Mesenchymal stem cell (in vitro differentiated cells and primary cell): ENCODE data around the gene CCDC85C.

Experiments used
- DNase-seq: peaks from one replicate; pipeline ENCODE4 v3.0.0-alpha.2; 2013
- H2AFZ ChIP-seq: one replicate; pipeline ENCODE4 v1.6.1; 2013; ENCODE audit warnings: low read depth, mild to moderate bottlenecking, control low read depth, inconsistent platforms, low read length, moderate library complexity
- H2AK5ac ChIP-seq: 2 replicates; pipeline ENCODE4 v1.6.1; 2013; ENCODE audit warnings: low read length, moderate library complexity, mild to moderate bottlenecking, inconsistent platforms; ENCODE audit not compliant: severe bottlenecking
- H2BK120ac ChIP-seq: one replicate; pipeline ENCODE4 v1.6.1; 2013; ENCODE audit warnings: low read depth, mild to moderate bottlenecking, inconsistent platforms, low read length, moderate library complexity
- H2BK12ac ChIP-seq, 2 experiments: one replicate each; pipeline ENCODE4 v1.6.1; 2013; ENCODE audit warnings: inconsistent platforms in 2 of 2, low read length in 2 of 2, mild to moderate bottlenecking in 2 of 2, moderate library complexity in 2 of 2, control low read depth in 1 of 2
- H2BK15ac ChIP-seq: one replicate; pipeline ENCODE4 v1.6.1; 2013; ENCODE audit warnings: mild to moderate bottlenecking, low read depth, inconsistent platforms; ENCODE audit not compliant: poor library complexity, severe bottlenecking
- H2BK5ac ChIP-seq: 2 replicates; pipeline ENCODE4 v1.6.1; 2013; ENCODE audit warnings: low read depth, mild to moderate bottlenecking, low read length, control low read depth, inconsistent platforms; ENCODE audit not compliant: poor library complexity, severe bottlenecking
- H3K14ac ChIP-seq, 2 experiments: one replicate each; pipeline ENCODE4 v1.6.1; 2013; ENCODE audit warnings: inconsistent platforms in 2 of 2, low read length in 2 of 2, control low read depth in 1 of 2, mild to moderate bottlenecking in 1 of 2, moderate library complexity in 1 of 2
- H3K18ac ChIP-seq, 2 experiments: one replicate each; pipeline ENCODE4 v1.6.1; 2013; ENCODE audit warnings: inconsistent platforms in 2 of 2, low read length in 2 of 2, control low read depth in 1 of 2, low read depth in 1 of 2, mild to moderate bottlenecking in 1 of 2
- H3K23ac ChIP-seq, 2 experiments: one replicate each; pipeline ENCODE4 v1.6.1; 2013; ENCODE audit warnings: inconsistent platforms in 2 of 2, low read length in 2 of 2, mild to moderate bottlenecking in 2 of 2, moderate library complexity in 2 of 2, control low read depth in 1 of 2
- H3K27ac ChIP-seq: 2 replicates; pipeline ENCODE4 v1.5.1; 2013; ENCODE audit warnings: mild to moderate bottlenecking, moderate library complexity, low read length, control low read depth, inconsistent platforms; ENCODE audit not compliant: poor library complexity, severe bottlenecking
- H3K27me3 ChIP-seq, 2 experiments: 2 replicates each; pipeline versions ENCODE4 v1.6.1 to v1.7.0; 2013; ENCODE audit warnings: low read length in 2 of 2, mild to moderate bottlenecking in 2 of 2, moderate library complexity in 2 of 2, control low read depth in 1 of 2, inconsistent platforms in 1 of 2; ENCODE audit not compliant: control insufficient read depth in 1 of 2, insufficient read depth in 1 of 2
- H3K36me3 ChIP-seq, 2 experiments: 2 replicates each; pipeline versions ENCODE4 v1.6.1 to v1.7.0; 2013; ENCODE audit warnings: low read length in 2 of 2, control low read depth in 1 of 2, inconsistent platforms in 1 of 2, low read depth in 1 of 2, mild to moderate bottlenecking in 1 of 2; ENCODE audit not compliant: insufficient read depth in 2 of 2, control insufficient read depth in 1 of 2
- H3K4ac ChIP-seq, 2 experiments: one replicate each; pipeline ENCODE4 v1.6.1; 2013; ENCODE audit warnings: inconsistent platforms in 2 of 2, low read length in 2 of 2, mild to moderate bottlenecking in 2 of 2, moderate library complexity in 2 of 2, control low read depth in 1 of 2, low read depth in 1 of 2
- H3K4me1 ChIP-seq: 2 replicates; pipeline ENCODE4 v1.6.1; 2013; ENCODE audit warnings: low read depth, low read length, control low read depth; ENCODE audit not compliant: control insufficient read depth, insufficient read depth
- H3K4me2 ChIP-seq: 2 replicates; pipeline ENCODE4 v1.6.1; 2013; ENCODE audit warnings: low read length, mild to moderate bottlenecking, inconsistent platforms; ENCODE audit not compliant: poor library complexity, severe bottlenecking
- H3K4me3 ChIP-seq, 2 experiments: 2 replicates each; pipeline versions ENCODE4 v1.5.1 to v1.7.0; 2013; ENCODE audit warnings: low read length in 2 of 2, mild to moderate bottlenecking in 2 of 2, control low read depth in 1 of 2, low read depth in 1 of 2; ENCODE audit not compliant: insufficient read depth in 1 of 2
- H3K79me1 ChIP-seq: replicated peaks from 2 replicates; pipeline ENCODE4 v1.6.1; 2013; ENCODE audit warnings: mild to moderate bottlenecking, control low read depth, low read length, inconsistent platforms; ENCODE audit not compliant: poor library complexity, severe bottlenecking
- H3K9ac ChIP-seq: 2 replicates; pipeline ENCODE4 v1.7.0; 2013; ENCODE audit warnings: mild to moderate bottlenecking, low read length, moderate library complexity
- H3K9me3 ChIP-seq: 2 replicates; pipeline ENCODE4 v1.7.0; 2013; ENCODE audit warnings: mild to moderate bottlenecking, low read length; ENCODE audit not compliant: control insufficient read depth
- H4K8ac ChIP-seq: one replicate; pipeline ENCODE4 v1.6.1; 2013; ENCODE audit warnings: inconsistent platforms, mild to moderate bottlenecking, low read length, moderate library complexity
- H4K91ac ChIP-seq: one replicate; pipeline ENCODE4 v1.6.1; 2013; ENCODE audit warnings: mild to moderate bottlenecking, low read length, inconsistent platforms
- WGBS: methylation state at CpG from one replicate; pipeline ENCODE4 v1.1.7; 2013; ENCODE audit warnings: mixed read lengths; 5-methylcytosine and 5-hydroxymethylcytosine counted together

CCDC85C gene

DNA sequence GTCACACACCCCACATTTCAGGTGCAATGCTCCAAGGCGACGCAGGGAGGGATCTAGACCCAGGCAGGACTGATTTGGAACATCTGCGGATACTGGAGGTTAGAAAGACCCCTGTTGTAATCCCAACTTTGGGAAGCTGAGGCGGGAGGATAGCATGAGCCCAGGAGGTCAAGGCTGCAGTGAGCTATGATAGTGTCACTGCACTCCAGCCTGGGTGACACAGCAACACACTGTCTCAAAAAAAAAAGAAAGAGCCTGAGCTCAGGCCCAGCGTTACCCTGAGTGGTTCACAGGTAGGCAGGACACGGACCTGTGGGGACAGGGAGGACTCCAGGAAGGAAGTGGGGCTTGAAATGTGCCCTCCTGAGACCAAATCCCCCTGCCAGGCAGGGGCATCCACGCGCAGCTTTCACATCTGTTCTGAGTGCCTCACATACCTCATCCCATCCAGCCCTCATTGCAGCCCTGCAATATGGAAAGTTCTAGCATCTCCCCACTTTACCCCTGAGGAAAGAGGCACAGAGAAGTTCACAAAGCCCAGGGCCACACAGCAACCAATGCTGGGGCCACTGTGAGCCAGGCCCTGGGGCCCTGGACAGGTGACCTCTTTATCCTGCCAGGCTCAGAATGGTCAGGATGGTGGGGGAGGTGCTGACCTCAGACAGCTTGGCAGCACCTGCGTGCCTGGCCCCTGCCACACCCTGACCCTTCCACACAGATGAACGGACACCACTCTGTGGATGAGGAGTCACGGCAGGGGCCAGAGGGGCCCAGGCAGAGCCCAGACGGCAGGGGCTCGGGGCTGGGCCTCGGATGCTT, 34.1 kb downstream of the CCDC85C start:
- H3K23ac ChIP-seq, result no peak overlapping the region
- peaks cover 35 to 49% of the 10 kb centered on the region in 2 experiments for H3K27me3 ChIP-seq
- DNase-seq, result no peak
- no peak overlapping the region for H2BK12ac ChIP-seq
- H2BK15ac ChIP-seq, result no peak overlapping the region
- H4K8ac ChIP-seq, result no peak overlapping the region
- no peak overlapping the region for H2BK120ac ChIP-seq
- H3K9ac ChIP-seq, result no peak overlapping the region
- no peak overlapping the region for H3K14ac ChIP-seq
- no peaks in the 10 kb centered on the region for H3K9me3 ChIP-seq
- H3K4me2 ChIP-seq, result no peak overlapping the region
- H3K4me3 ChIP-seq, result no peak overlapping the region
- WGBS, result 73% methylated on average over 13 of the region's 14 CpGs
- no peak overlapping the region for H4K91ac ChIP-seq
- no peak overlapping the region for H3K27ac ChIP-seq
- no peak overlapping the region for H2BK5ac ChIP-seq
- no peak overlapping the region for H3K18ac ChIP-seq
- H3K36me3 ChIP-seq, result no peaks in the 10 kb centered on the region
- no peak overlapping the region for H2AK5ac ChIP-seq
- H3K4me1 ChIP-seq, result peaks cover 66% of the 10 kb centered on the region
- peaks cover 8% of the 10 kb centered on the region for H3K79me1 ChIP-seq
- H3K4ac ChIP-seq, result no peak overlapping the region
- no peak overlapping the region for H2AFZ ChIP-seq

DNA sequence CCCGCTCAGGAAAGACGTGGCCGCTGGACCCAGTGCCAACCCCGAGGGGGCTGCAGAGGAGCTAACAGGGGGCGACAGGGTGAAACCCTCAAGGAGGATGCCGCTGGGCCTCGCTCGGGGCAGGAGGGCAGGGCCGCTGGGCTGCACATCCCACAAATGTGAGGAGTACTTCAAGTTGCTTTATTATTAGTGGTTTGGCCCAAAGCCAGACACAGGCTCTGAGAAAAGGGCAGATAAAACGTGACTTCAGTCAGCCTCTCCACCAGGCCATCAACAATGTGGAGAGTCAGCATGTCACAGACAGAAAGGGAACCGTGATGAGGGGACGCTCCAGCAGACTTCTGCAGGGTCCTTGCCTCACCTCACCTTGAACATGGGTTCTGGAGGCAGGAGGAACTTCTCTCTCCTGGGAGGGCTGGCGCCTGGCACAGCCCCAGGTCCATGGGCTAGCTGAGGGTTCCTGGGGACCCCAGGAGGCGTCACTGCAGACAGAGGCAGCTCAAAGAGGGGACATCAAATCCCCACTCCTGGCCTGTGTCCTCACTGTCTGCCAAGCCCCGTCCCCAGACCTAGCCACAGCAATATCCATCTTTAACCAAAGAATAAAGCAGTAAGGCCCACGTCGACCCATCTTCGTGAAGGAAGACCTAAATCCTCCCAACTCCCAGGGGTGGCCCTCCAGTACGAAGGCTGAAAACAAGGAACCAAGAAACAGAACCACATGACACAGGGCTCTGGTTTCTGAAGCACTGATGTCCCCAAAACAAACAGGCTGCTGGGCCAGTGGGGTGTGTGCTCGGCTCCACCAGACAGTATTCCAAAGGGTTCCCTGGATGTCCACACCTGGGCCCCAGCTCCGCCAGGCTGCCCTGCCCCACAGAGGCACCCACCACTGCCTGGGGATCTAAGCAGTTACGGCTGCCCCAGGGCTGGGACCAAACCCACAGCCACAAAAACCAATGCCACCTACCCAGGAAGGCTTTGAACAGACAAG, 35.1 kb downstream of the CCDC85C start:
- no peaks in the 10 kb centered on the region for H3K36me3 ChIP-seq
- no peak overlapping the region for H2AK5ac ChIP-seq
- H2BK5ac ChIP-seq, result no peak overlapping the region

GRCh38 chr14:99566390-99567354, 37.3 kb downstream of the CCDC85C start:
- 93% methylated on average over 20 of the region's 20 CpGs for WGBS
- H2AFZ ChIP-seq, result no peak overlapping the region

More for the DNA sequence above, 35.1 kb downstream of the CCDC85C start:
- peak overlapping the region; percentile 8 for H2BK15ac ChIP-seq
- H3K9me3 ChIP-seq, result no peaks in the 10 kb centered on the region
- H3K18ac ChIP-seq, result no peak overlapping the region
- H3K4me3 ChIP-seq, result no peak overlapping the region
- H2BK120ac ChIP-seq, result no peak overlapping the region
- no peak overlapping the region for H3K9ac ChIP-seq
- H3K4me2 ChIP-seq, result no peak overlapping the region
- H4K8ac ChIP-seq, result no peak overlapping the region
- H3K79me1 ChIP-seq, result peaks cover 8% of the 10 kb centered on the region
- no peak overlapping the region for H2AFZ ChIP-seq
- H4K91ac ChIP-seq, result no peak overlapping the region
- no peak overlapping the region for H3K14ac ChIP-seq
- peaks cover 65% of the 10 kb centered on the region for H3K4me1 ChIP-seq
- H3K27me3 ChIP-seq, result peaks cover 39 to 50% of the 10 kb centered on the region in 2 experiments
- no peak overlapping the region for H3K23ac ChIP-seq
- H3K27ac ChIP-seq, result no peak overlapping the region
- no peak overlapping the region for H2BK12ac ChIP-seq
- 54% methylated on average over 22 of the region's 22 CpGs for WGBS
- DNase-seq, result peak; percentile 72
- H3K4ac ChIP-seq, result no peak overlapping the region

More at GRCh38 chr14:99566390-99567354, 37.3 kb downstream of the CCDC85C start:
- Histone ChIP-seq H3K36me3 (no peaks in the 10 kb centered on the region), H3K4me1 (peaks cover 62% of the 10 kb centered on the region), H3K79me1 (peaks cover 10% of the 10 kb centered on the region), H2BK12ac (no peak overlapping the region), H2BK120ac (no peak overlapping the region), H3K4ac (no peak overlapping the region), H2BK15ac (no peak overlapping the region), H3K9me3 (no peaks in the 10 kb centered on the region), H3K9ac (no peak overlapping the region), H2BK5ac (no peak overlapping the region), H3K4me2 (no peak overlapping the region), H2AK5ac (no peak overlapping the region), H3K27ac (no peak overlapping the region), H3K23ac (no peak overlapping the region), H4K91ac (no peak overlapping the region), H3K14ac (no peak overlapping the region), H4K8ac (no peak overlapping the region), H3K4me3 (no peak overlapping the region), H3K18ac (no peak overlapping the region), H3K27me3 (peaks cover 34 to 60% of the 10 kb centered on the region in 2 experiments)
- no peak for DNase-seq
